IgD-negative memory B cell (primary cell): Measurements from ENCODE around the gene RFLNA. TPM values are rescaled to one million over a fixed set of nuclear protein-coding genes. Genes with fewer than 3 reads are reported as not detected.

ENCODE experiments used
- H3K27ac Mint-ChIP-seq, 3 donors: one replicate each; pipeline ENCODE4 v1.8.0; 2020 to 2022; ENCODE audit warnings: mild to moderate bottlenecking in 3 of 3, mixed read lengths in 3 of 3, moderate library complexity in 1 of 3
- H3K27me3 Mint-ChIP-seq: one replicate; pipeline ENCODE4 v1.8.0; 2021; ENCODE audit warnings: mixed read lengths
- H3K36me3 Mint-ChIP-seq: one replicate; pipeline ENCODE4 v1.8.0; 2020; ENCODE audit warnings: mild to moderate bottlenecking, mixed read lengths
- H3K4me1 Mint-ChIP-seq, 3 donors: one replicate each; pipeline ENCODE4 v1.8.0; 2020 to 2022; ENCODE audit warnings: mixed read lengths in 3 of 3, mild to moderate bottlenecking in 1 of 3
- H3K4me3 Mint-ChIP-seq, 4 donors: one replicate each; pipeline ENCODE4 v1.8.0; 2020 to 2022; ENCODE audit warnings: mild to moderate bottlenecking in 4 of 4, mixed read lengths in 4 of 4, moderate library complexity in 3 of 4
- H3K9me3 Mint-ChIP-seq, 3 donors: one replicate each; pipeline ENCODE4 v1.8.0; 2020 to 2021; ENCODE audit warnings: mixed read lengths in 3 of 3, mild to moderate bottlenecking in 1 of 3
- polyA plus RNA-seq: library from polyadenylated mRNA; unstranded; fragments of 300-500 nt; fragmentation: Illumina TruSeq; gene quantifications from one replicate; pipeline ENCODE4 v1.2.3, GENCODE V29; 2021

The RFLNA gene
- polyA plus RNA-seq, 1 donor from 2014 or later: not detected

DNA sequence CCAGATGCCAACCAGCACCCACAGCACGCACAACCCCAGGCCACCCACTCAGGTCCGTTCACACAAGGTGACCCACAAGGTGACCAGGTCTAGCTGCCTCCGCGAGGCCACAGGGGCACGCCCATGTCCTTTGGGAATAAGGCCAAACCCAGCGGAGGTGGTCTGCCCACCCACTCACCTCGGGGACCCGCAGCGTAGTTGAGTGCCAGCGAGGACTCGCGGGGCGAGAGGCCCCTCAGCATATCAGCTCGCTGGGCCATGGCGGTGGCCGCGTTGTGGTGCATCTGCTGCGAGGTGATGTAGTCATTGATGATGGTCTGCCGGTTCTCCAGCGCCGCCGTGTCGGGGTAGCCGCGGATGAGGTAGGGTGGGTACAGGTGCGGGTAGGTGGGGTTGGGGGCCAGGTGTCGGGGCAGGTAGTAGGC is 46.8 kb downstream of the RFLNA start:
- peak overlapping the region in 1 of 3 donors; percentile 78 for H3K27ac Mint-ChIP-seq
- no peaks in the 10 kb centered on the region for H3K27me3 Mint-ChIP-seq
- H3K9me3 Mint-ChIP-seq: peaks cover 0 to 2% (median 0%) of the 10 kb centered on the region in 3 donors
- H3K4me1 Mint-ChIP-seq: peaks cover 0 to 1% (median 0%) of the 10 kb centered on the region in 3 donors
- H3K4me3 Mint-ChIP-seq: no peak overlapping the region
- H3K36me3 Mint-ChIP-seq: peaks cover 9% of the 10 kb centered on the region

DNA sequence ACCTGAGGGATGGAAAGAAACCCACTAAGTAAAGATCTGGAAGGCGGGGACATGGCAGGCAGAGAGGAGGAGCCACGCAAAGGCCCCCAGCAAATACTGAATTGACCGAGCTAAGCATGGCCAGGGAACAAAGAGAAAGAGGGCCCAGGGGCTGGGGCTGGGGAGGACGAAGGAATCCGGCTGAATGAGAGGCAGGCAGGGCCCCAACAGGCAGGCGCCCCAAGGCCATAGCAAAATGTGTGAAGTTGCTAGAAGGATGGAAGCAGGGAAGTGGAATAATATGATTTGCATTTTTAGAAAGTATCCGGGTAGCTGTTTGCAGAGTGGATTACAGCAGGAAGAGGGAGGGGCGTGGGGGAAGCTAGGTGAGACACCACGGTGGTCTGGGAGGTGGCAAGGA is 49.1 kb downstream of the RFLNA start:
- Mint-ChIP-seq H3K27me3 (no peaks in the 10 kb centered on the region), H3K27ac (peak overlapping the region in 1 of 3 donors; percentile 27), H3K9me3 (peaks cover 0 to 2% (median 0%) of the 10 kb centered on the region in 3 donors), H3K4me3 (no peak overlapping the region), H3K4me1 (peaks cover 0 to 1% (median 0%) of the 10 kb centered on the region in 3 donors), H3K36me3 (peaks cover 9% of the 10 kb centered on the region)

DNA sequence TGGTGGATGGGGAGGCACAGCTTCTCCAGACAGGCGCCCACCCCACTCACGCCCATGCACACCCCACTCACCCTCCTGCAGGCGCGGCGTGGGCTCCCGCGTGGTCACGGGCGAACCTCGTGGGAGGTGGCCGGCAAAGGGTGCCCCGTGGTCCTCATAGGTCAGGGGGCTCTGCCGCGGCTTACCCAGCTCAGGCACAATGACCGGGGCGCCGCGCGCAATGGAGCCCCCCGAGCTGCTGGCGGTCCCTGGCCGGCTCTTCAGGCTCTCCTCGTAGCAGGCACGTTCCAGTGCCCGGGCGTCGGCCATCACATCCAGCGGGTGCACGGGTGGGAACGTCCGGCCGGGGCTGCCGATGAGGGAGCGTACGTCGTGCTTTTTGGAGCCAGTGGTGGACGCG is 49.6 kb downstream of the RFLNA start:
- H3K36me3 Mint-ChIP-seq: peaks cover 9% of the 10 kb centered on the region
- no peak overlapping the region for H3K4me3 Mint-ChIP-seq
- H3K9me3 Mint-ChIP-seq: peaks cover 0 to 2% (median 0%) of the 10 kb centered on the region in 3 donors
- H3K27me3 Mint-ChIP-seq: no peaks in the 10 kb centered on the region
- H3K27ac Mint-ChIP-seq: peak overlapping the region in 1 of 3 donors; percentile 27
- peaks cover 0 to 1% (median 0%) of the 10 kb centered on the region in 3 donors for H3K4me1 Mint-ChIP-seq

DNA sequence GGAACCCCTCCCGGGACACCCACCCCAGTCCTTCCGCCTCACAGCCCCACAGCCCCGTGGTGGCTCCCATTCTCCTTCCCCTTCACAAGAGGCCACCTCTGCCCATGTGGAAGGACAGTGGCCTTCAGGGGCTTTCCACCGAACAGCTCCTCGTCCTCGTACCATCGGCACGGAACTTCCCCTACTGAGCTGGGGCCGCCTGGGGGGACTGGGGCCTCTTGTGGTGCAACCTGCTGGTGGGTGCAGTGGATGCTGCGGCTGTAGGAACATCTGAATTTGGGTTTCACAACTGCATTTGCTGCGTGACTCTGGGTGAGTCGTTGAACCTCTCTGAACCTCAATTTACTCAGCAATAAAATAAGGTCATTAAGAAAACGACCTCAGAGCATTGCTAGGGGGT is 50.9 kb downstream of the RFLNA start:
- Mint-ChIP-seq H3K27me3 (no peaks in the 10 kb centered on the region), H3K27ac (peak overlapping the region in 1 of 3 donors; percentile 71), H3K36me3 (peaks cover 9% of the 10 kb centered on the region), H3K4me3 (no peak overlapping the region), H3K9me3 (peaks cover 0 to 2% (median 0%) of the 10 kb centered on the region in 3 donors), H3K4me1 (peaks cover 0 to under 1% (median 0%) of the 10 kb centered on the region in 3 donors)

DNA sequence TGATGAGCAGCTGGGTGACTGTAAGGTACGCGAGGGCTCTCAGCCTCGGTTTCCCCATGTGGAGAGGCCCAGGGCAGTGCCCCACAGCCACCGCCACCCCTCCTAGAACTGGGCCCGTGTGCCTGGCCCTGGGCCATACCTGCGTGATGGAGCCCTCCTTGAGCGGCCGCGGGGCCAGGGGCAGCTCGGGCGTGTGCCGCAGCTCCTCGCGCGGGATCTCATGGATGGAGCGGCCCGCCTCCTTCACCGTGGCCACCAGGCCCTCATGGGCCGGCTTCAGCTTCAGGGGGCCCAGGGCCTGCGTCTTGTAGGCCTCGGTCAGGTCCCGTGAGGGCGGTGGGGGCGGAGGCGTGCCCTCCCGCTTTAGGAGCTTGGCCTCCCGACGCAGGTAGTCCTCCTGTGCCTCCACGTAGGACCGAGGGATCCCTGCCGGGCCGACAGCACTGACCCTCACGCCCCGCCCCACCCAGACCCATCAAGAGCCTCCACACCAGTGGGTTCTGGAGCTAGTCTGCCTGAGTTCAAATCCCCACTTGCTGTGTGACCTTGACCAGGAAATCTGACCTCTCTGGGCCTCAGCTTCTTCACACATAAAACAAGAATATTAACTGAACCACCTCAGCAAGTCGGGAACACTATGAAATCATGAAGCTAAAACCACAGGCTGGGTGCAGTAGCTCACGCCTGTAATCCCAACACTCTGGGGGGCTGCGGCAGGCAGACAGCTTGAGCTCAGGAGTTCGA is 51.7 kb downstream of the RFLNA start:
- Mint-ChIP-seq H3K4me3 (no peak overlapping the region), H3K36me3 (peaks cover 6% of the 10 kb centered on the region), H3K9me3 (peaks cover 0 to 2% (median 0%) of the 10 kb centered on the region in 3 donors), H3K27me3 (no peaks in the 10 kb centered on the region), H3K27ac (no peak overlapping the region), H3K4me1 (no peaks in the 10 kb centered on the region)

DNA sequence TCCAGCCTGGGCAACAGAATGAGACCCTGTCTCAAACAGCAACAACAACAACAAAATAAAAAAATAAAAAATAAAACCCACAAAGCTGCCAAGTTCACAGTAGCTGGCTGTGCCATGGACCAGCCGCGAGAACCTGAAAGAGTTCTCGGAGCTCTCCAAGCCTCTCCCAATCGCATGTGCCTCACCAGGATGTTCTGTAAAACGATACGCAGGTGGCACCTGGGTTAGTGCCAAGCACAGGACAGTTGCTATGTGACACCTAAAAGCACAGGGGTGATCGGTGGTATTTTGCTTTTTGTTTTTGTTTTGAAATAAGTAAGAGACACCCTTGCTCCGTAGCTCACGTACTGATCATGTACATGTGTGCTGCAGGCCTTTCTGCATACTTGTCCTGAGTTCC is 52.4 kb downstream of the RFLNA start:
- H3K9me3 Mint-ChIP-seq: peaks cover 0 to 2% (median 0%) of the 10 kb centered on the region in 3 donors
- H3K4me1 Mint-ChIP-seq: no peaks in the 10 kb centered on the region
- H3K27me3 Mint-ChIP-seq: no peaks in the 10 kb centered on the region
- no peak overlapping the region for H3K4me3 Mint-ChIP-seq
- peaks cover 6% of the 10 kb centered on the region for H3K36me3 Mint-ChIP-seq
- H3K27ac Mint-ChIP-seq: no peak overlapping the region

DNA sequence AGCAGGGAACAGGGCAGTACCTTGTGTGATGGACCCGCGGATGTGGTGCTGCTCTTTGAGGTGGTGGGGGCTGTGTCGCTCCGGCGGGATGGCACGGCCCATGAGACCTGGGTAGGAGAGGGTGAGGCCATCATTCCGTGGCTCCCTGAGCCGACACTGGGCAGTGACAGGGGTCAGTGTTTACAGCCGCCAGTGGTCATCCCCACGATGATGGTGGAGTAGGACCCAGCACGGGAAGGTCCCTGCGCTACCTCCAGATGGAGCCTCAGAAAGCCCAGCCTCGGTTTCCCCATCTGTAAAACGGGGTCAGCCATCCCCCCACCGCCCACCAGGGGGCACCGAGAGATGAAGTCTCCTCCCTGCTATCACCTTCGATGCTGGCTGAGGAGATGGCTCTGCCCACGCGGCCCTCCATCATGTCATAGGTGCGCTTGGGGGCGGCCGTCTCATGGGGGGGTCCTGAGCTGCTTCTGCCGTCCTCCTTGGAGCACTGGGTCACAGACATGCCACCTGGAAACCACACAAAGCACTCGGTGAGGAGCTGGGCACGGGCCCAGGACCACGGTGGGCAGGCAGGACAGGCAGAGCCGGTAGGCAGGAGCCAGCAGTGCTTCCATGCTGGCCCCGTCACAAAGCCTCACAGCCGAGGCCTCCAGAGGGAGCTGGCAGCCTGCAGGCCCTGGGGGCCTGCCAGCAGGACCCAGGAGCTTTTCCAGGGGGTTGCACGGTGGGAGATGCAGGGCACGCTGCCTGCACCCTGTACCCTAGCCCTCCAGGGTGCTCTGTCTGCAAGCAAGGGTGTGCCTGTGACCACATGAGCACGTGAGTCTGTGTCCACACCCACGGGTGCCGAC is 53.1 kb downstream of the RFLNA start:
- Mint-ChIP-seq H3K27ac (no peak overlapping the region), H3K4me1 (no peaks in the 10 kb centered on the region), H3K9me3 (no peaks in the 10 kb centered on the region), H3K36me3 (peaks cover 6% of the 10 kb centered on the region), H3K4me3 (no peak overlapping the region), H3K27me3 (no peaks in the 10 kb centered on the region)

DNA sequence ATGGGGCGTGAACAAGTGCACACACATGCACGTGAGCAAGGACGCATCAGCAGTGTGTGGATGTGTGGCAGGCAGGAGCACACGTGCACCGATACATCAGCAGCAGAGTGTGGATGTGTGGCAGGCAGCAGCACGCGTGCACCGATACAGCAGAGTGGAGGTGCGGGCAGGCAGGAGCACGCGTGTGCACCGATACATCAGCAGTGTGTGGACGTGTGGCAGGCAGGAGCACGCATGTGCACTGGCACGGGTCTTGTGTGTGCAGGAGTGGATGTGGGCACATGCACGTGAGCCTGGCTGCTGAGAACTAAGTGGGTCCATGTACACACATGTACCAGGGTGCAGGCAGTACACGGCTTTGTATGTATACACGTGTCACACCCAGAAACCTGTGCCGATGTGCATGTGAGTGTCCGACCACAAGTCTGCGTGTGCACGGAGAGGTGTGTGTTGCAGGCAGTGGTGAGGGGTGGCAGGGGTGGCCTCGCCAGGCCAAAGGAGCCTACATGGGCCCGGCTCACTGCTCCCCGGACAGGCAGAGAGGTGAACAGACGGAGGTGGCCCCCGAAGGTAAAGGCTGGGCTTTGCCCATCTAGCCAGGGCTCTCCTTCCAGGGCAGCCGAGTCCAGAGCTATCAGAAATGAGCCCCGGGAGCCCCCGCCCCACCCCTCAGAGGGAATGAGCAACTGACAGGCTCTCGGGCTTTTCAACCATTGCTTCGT is 53.9 kb downstream of the RFLNA start:
- peaks cover 3% of the 10 kb centered on the region for H3K36me3 Mint-ChIP-seq
- H3K27ac Mint-ChIP-seq: no peak overlapping the region
- no peaks in the 10 kb centered on the region for H3K27me3 Mint-ChIP-seq
- H3K4me1 Mint-ChIP-seq: no peaks in the 10 kb centered on the region
- H3K9me3 Mint-ChIP-seq: no peaks in the 10 kb centered on the region
- H3K4me3 Mint-ChIP-seq: peak overlapping the region in 1 of 4 donors; percentile 33

DNA sequence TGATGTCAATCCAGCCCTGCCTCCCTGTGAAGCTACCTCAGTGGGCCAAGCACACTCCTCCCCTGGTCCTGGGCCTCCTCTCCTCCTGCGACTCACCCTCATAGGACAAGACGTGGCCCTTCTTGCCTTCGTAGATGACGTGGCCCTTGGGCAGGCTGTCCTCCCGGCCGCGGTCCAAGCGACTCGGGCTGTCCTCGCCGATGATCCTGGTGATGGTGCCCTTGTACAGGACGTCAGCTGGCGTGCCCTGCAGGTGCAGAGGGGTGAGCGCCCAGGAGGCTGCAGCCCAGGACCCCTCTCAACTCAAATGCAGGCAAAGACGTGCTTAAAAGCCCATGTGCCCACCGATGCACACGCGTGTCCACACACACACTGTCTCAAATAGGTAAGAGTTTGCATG is 55.6 kb downstream of the RFLNA start:
- H3K27ac Mint-ChIP-seq: peak overlapping the region in 1 of 3 donors; percentile 71

DNA sequence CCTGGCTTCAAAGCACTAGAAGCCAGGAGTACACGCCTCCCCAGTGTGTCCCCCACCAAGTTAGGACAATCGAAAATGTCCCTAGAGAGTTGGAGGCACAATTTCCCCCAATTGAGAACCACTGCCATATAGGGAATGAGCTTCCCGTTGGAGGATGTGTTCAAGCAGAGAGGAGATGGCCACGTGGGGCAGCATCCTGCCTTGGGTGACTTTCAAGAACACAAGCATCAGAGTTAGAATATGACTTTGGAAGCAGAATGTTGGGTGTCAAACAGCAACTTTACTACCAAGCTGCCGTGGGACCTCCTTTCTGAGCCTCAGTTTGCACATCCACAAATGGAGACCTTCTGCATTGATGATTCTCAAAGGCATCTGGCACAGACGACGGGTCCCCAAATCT is 56.5 kb downstream of the RFLNA start:
- H3K4me1 Mint-ChIP-seq: peaks cover 0 to under 1% (median 0%) of the 10 kb centered on the region in 3 donors
- H3K27ac Mint-ChIP-seq: no peak overlapping the region
- H3K4me3 Mint-ChIP-seq: no peak overlapping the region
- H3K9me3 Mint-ChIP-seq: no peaks in the 10 kb centered on the region
- H3K36me3 Mint-ChIP-seq: no peaks in the 10 kb centered on the region
- H3K27me3 Mint-ChIP-seq: no peaks in the 10 kb centered on the region

More for the DNA sequence above, 55.6 kb downstream of the RFLNA start:
- Mint-ChIP-seq H3K4me3 (no peak overlapping the region), H3K4me1 (no peaks in the 10 kb centered on the region), H3K9me3 (no peaks in the 10 kb centered on the region), H3K27me3 (no peaks in the 10 kb centered on the region), H3K36me3 (no peaks in the 10 kb centered on the region)

DNA sequence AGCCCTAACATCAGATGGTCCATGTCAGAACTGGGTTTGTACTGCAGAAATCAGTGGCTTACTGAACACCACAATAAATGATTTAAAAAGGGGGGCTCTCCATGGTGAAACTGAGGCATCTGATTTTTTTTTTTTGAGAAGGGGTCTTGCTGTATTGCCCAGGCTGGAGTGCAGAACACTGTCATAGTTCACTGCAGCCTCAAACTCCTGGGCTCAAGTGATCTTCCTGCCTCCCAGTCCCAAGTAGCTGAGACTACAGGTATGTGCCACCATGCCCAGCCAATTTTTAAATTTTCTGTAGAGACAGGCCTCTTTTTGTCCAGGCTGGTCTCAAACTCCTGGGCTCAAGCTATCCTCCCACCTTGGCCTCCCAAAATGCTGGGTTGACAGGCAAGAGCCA is 57.4 kb downstream of the RFLNA start:
- Mint-ChIP-seq H3K4me1 (peaks cover 0 to 1% (median 0%) of the 10 kb centered on the region in 3 donors), H3K4me3 (no peak overlapping the region), H3K27me3 (no peaks in the 10 kb centered on the region), H3K9me3 (no peaks in the 10 kb centered on the region), H3K27ac (no peak overlapping the region), H3K36me3 (no peaks in the 10 kb centered on the region)

DNA sequence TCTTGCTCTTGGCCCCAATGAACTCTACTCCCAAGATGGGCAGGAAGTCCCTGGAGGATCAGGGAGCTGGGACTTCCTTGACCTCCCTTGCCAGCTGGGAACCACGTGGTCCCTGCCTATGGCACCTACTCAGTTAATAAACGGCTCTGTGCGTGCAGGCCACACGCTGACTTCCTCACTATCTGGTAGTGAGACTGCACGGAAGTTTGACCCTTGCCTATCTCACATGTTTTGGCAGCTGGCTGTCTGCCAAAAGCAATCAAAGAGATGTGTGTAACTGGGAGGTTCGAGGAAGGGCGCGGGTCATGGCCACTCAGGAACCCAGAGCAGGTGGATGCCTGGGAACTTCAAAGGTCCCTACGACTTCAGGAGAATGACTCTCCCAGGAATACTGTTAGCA is 57.9 kb downstream of the RFLNA start:
- Mint-ChIP-seq H3K27me3 (no peaks in the 10 kb centered on the region), H3K36me3 (no peaks in the 10 kb centered on the region), H3K9me3 (no peaks in the 10 kb centered on the region), H3K27ac (peak overlapping the region in 2 of 3 donors; percentile 31 to 39), H3K4me3 (no peak overlapping the region), H3K4me1 (peaks cover 0 to 1% (median 0%) of the 10 kb centered on the region in 3 donors)

DNA sequence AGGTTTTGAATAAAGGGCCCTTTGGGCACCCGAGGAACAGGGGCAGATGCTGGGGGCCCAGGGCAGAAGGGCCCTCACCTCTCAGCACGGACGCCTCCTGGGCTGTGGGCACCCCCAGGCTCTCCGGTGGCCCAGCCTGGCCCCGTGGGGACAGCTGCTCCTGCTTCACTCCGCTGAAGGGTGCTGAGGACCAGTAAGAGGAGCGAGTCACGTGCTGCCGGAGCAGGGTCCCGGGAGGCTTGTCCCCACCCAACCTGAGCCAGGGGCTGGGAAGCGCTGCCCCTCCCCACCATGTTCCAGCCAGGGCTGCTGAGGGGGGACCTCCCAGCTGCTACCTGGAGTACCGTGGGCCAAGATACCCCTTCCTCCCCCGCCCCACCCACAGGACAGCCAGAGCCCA is 59.5 kb downstream of the RFLNA start:
- Mint-ChIP-seq H3K4me3 (no peak overlapping the region), H3K4me1 (peaks cover 0 to 1% (median 0%) of the 10 kb centered on the region in 3 donors), H3K27me3 (no peaks in the 10 kb centered on the region), H3K36me3 (no peaks in the 10 kb centered on the region), H3K27ac (no peak overlapping the region), H3K9me3 (no peaks in the 10 kb centered on the region)

DNA sequence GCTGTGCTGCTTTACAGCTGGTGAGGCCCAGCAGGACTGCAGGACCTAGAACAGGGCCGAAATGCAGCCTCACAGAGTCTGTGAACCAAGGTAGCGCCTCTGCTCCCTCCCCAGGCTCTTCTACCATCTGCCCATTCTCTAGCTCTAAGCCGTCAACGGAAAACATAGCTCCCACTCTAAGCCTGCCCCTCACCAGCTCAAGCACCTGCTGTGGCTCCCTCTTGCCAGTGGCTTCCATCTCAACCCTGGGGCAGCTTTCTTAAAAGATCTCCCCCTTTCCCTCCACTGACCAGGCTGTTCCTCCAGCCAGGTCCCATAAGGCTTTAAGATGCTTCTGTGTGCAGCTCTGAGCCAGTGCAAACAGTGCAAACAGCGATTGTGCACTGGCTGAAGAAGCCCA is 61.3 kb downstream of the RFLNA start:
- Mint-ChIP-seq H3K9me3 (no peaks in the 10 kb centered on the region), H3K27ac (no peak overlapping the region), H3K4me1 (peaks cover 0 to 4% (median 0%) of the 10 kb centered on the region in 3 donors), H3K4me3 (peak overlapping the region in 1 of 4 donors; percentile 73), H3K36me3 (no peaks in the 10 kb centered on the region), H3K27me3 (no peaks in the 10 kb centered on the region)

DNA sequence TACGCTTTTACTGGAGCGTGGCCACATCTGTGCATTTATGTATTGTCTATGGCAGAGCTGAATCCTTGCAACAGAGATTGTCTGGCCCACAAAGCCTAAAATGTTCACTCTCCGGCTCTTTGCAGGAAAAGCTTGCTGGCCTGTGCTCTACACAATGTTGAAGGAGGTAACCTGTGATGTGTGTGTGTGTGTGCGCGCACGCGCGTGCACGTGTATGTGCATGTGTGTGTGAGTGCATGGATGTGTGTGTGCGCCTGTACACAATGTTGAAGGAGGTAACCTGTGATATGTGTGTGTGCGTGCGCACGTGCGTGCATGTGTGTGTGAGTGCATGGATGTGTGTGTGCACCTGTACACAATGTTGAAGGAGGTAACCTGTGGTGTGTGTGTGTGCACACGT is 62.7 kb downstream of the RFLNA start:
- H3K4me1 Mint-ChIP-seq: peaks cover 0 to 4% (median 0%) of the 10 kb centered on the region in 3 donors
- H3K9me3 Mint-ChIP-seq: no peaks in the 10 kb centered on the region
- H3K27ac Mint-ChIP-seq: no peak overlapping the region
- peak overlapping the region in 1 of 4 donors; percentile 12 for H3K4me3 Mint-ChIP-seq
- no peaks in the 10 kb centered on the region for H3K36me3 Mint-ChIP-seq
- no peaks in the 10 kb centered on the region for H3K27me3 Mint-ChIP-seq
